Measurements from ENCODE around the gene HARS2. TPM values are rescaled to one million over a fixed set of nuclear protein-coding genes. Genes with fewer than 3 reads are reported as not detected.
A peak's percentile ranks its signal among the peaks of the same experiment; 100 is the strongest.

Gene HARS2
- 100 to 1,000 TPM in 1 of 6 donors, 10 to 100 TPM in 5; 19.7 to 136 (median 24.2) TPM for total RNA-seq

GRCh38 chr5:140690941-140691924 is at the start of gene HARS2, which contains the start of gene HARS1:
HARS2 (plus strand) TSS chr5:140691455; CDS start chr5:140691649, 194 bp downstream.
HARS1 (minus strand) TSS chr5:140691370; CDS start chr5:140691304, 66 bp downstream.
- Histone ChIP-seq H3K9me3 (no peaks in the 10 kb centered on the region), H3K27ac (peak within 1 kb of the TSS; percentile 85 to 93 (median 88)), H3K4me1 (peaks cover 15 to 31% (median 19%) of the 10 kb centered on the region in 4 donors), H3K27me3 (no peaks in the 10 kb centered on the region), H3K36me3 (peaks cover 11 to 46% (median 33%) of the 10 kb centered on the region in 4 donors), H3K4me3 (peak within 1 kb of the TSS; percentile 68 to 78 (median 74))
- WGBS, 2 donors: 1% methylated on average over 34 to 57 of the region's 61 CpGs
- TF ChIP-seq CTCF (IDR thresholded peaks at IDR 0.05) (no peak), POLR2AphosphoS5 (IDR thresholded peaks at IDR 0.05) (peak; percentile 83 to 84), EP300 (IDR thresholded peaks at IDR 0.05) (peak in 2 of 4 donors; percentile 11 to 32), POLR2A (IDR thresholded peaks at IDR 0.05) (peak in 3 of 4 donors; percentile 44 to 73 (median 55))
- peak; percentile 98 to 99 for ATAC-seq (ENCODE audit: low FRiP score in 2 of 2)
- peak; percentile 91 to 96 for DNase-seq

- WGBS, 2 donors: 87 to 89% methylated on average over 7 to 8 of the region's 8 CpGs
- ATAC-seq (ENCODE audit: low FRiP score in 2 of 2) (no peak), DNase-seq (peak in 1 of 2 donors; percentile 55)
- H3K9me3 ChIP-seq: no peaks in the 10 kb centered on the region
- TF ChIP-seq POLR2AphosphoS5 (IDR thresholded peaks at IDR 0.05): no peak
- TF ChIP-seq CTCF (IDR thresholded peaks at IDR 0.05): no peak
- TF ChIP-seq EP300 (IDR thresholded peaks at IDR 0.05): no peak
- no peak for TF ChIP-seq POLR2A (IDR thresholded peaks at IDR 0.05)
- no peak overlapping the region for H3K27ac ChIP-seq
- H3K4me1 ChIP-seq: peaks cover 22 to 28% (median 25%) of the 10 kb centered on the region in 4 donors
- no peaks in the 10 kb centered on the region for H3K27me3 ChIP-seq
- H3K36me3 ChIP-seq: peaks cover 0 to 42% (median 22%) of the 10 kb centered on the region in 4 donors
- H3K4me3 ChIP-seq: no peak overlapping the region
Measured at GRCh38 chr5:140641716-140642115, 49.5 kb upstream of the HARS2 start.

- TF ChIP-seq POLR2AphosphoS5 (IDR thresholded peaks at IDR 0.05): no peak
- TF ChIP-seq CTCF (IDR thresholded peaks at IDR 0.05): no peak
- TF ChIP-seq POLR2A (IDR thresholded peaks at IDR 0.05): no peak
- TF ChIP-seq EP300 (IDR thresholded peaks at IDR 0.05): no peak
- ATAC-seq (ENCODE audit: low FRiP score in 2 of 2): no peak
- no peaks in the 10 kb centered on the region for H3K9me3 ChIP-seq
- H3K36me3 ChIP-seq: peaks cover 0 to 42% (median 22%) of the 10 kb centered on the region in 4 donors
- no peak overlapping the region for H3K4me3 ChIP-seq
- no peak for DNase-seq
- WGBS, 2 donors: 58 to 62% methylated on average over 2 to 3 of the region's 3 CpGs
- peaks cover 25 to 31% (median 29%) of the 10 kb centered on the region in 4 donors for H3K4me1 ChIP-seq
- no peak overlapping the region for H3K27ac ChIP-seq
- no peaks in the 10 kb centered on the region for H3K27me3 ChIP-seq
Measured at GRCh38 chr5:140642718-140643117, 48.5 kb upstream of the HARS2 start.

- no peak for DNase-seq
- Histone ChIP-seq H3K27ac (peak overlapping the region; percentile 83 to 91 (median 86)), H3K36me3 (peaks cover 5 to 70% (median 50%) of the 10 kb centered on the region in 4 donors), H3K9me3 (no peaks in the 10 kb centered on the region), H3K4me3 (peak overlapping the region; percentile 67 to 98 (median 88)), H3K4me1 (peaks cover 21 to 30% (median 25%) of the 10 kb centered on the region in 4 donors), H3K27me3 (no peaks in the 10 kb centered on the region)
- ATAC-seq (ENCODE audit: low FRiP score in 2 of 2): peak; percentile 36 to 65
- TF ChIP-seq CTCF (IDR thresholded peaks at IDR 0.05): no peak
- no peak for TF ChIP-seq POLR2AphosphoS5 (IDR thresholded peaks at IDR 0.05)
- TF ChIP-seq EP300 (IDR thresholded peaks at IDR 0.05): no peak
- no peak for TF ChIP-seq POLR2A (IDR thresholded peaks at IDR 0.05)
- WGBS, 2 donors: 1 to 2% methylated on average over 19 to 27 of the region's 27 CpGs
Measured at GRCh38 chr5:140647042-140647419, 44.2 kb upstream of the HARS2 start.

Data from upper lobe of left lung (tissue), 6 donors.